Cardiac septum (tissue), 1 donor: Measurements from ENCODE around the gene IZUMO1. TPM values are rescaled to one million over a fixed set of nuclear protein-coding genes. Genes with fewer than 3 reads are reported as not detected.

Experiments used
- DNase-seq: peaks from one replicate; pipeline ENCODE4 v3.0.0-alpha.2; 2020; ENCODE audit warnings: low spot score
- intact Hi-C: fragments of 100-400 bp; cut with DNase I; formaldehyde crosslinking; loops from one replicate; pipeline ENCODE4 v1.14.0; 2022
- total RNA-seq: library from RNA; stranded (reverse); fragmentation: NEBNext Ultra II Directional; extraction: Animal tissue kit (Norgen Biotek cat#: 25700); gene quantifications from one replicate; pipeline ENCODE4 v1.2.1, GENCODE V29; 2021
- donor health status: DM: no; HTN: no; CAD: no.

Gene IZUMO1
- total RNA-seq, 1 donor from 2014 or later: 0.83 TPM

GRCh38 chr19:48760504-48761205 lies 13.9 kb upstream of the IZUMO1 start:
- DNase-seq: no peak
- intact Hi-C loops: no loop called here

GRCh38 chr19:48757741-48758144 lies 11.0 kb upstream of the IZUMO1 start:
- DNase-seq: no peak
- intact Hi-C loops: no loop called here

- DNase-seq: no peak
- intact Hi-C loops: no loop called here
Measured at GRCh38 chr19:48757089-48757675, 10.5 kb upstream of the IZUMO1 start.

GRCh38 chr19:48756686-48757085 lies 10.0 kb upstream of the IZUMO1 start:
- no peak for DNase-seq
- intact Hi-C loops: no loop called here

- no peak for DNase-seq
- intact Hi-C loops: no loop called here
Measured at GRCh38 chr19:48756212-48756611, 9.5 kb upstream of the IZUMO1 start.

- no peak for DNase-seq
- intact Hi-C loops: no loop called here
Measured at GRCh38 chr19:48755787-48756186, 9.1 kb upstream of the IZUMO1 start.

- intact Hi-C loops: no loop called here
- DNase-seq: no peak
Measured at GRCh38 chr19:48755084-48755641, 8.5 kb upstream of the IZUMO1 start, which contains the start of gene FGF21. TSS of gene FGF21 (plus strand) at chr19:48755524. CDS start at chr19:48756237, 713 bp downstream.

GRCh38 chr19:48752496-48753365 lies 6.0 kb upstream of the IZUMO1 start, which contains the start of gene FUT1:
TSS of gene FUT1 (minus strand) at chr19:48752641. CDS start at chr19:48751281, 1,360 bp downstream.
- intact Hi-C loops: no loop called here
- peak; percentile 86 for DNase-seq

- no peak for DNase-seq
- intact Hi-C loops: no loop called here
Measured at GRCh38 chr19:48751845-48752495, 5.3 kb upstream of the IZUMO1 start.

- DNase-seq: no peak
- intact Hi-C loops: no loop called here
Measured at GRCh38 chr19:48750771-48751504, 4.2 kb upstream of the IZUMO1 start.

GRCh38 chr19:48750351-48750750 lies 3.6 kb upstream of the IZUMO1 start:
- intact Hi-C loops: no loop called here

GRCh38 chr19:48749571-48750198 lies 3.0 kb upstream of the IZUMO1 start:
- intact Hi-C loops: no loop called here
- no peak for DNase-seq

More at GRCh38 chr19:48750351-48750750, 3.6 kb upstream of the IZUMO1 start:
- no peak for DNase-seq

- no peak for DNase-seq
- intact Hi-C loops: no loop called here
Measured at GRCh38 chr19:48746110-48746509, 599 bp downstream of the IZUMO1 start.

GRCh38 chr19:48745208-48745995 lies 1.3 kb downstream of the IZUMO1 start:
- intact Hi-C loops: no loop called here
- DNase-seq: no peak

GRCh38 chr19:48742096-48742495 lies 4.6 kb downstream of the IZUMO1 start:
- DNase-seq: no peak
- intact Hi-C loops: no loop called here

GRCh38 chr19:48741129-48741999 lies 5.3 kb downstream of the IZUMO1 start:
- DNase-seq: no peak
- intact Hi-C loops: no loop called here
